ENCODE data around the gene SLC19A1. TPM values are rescaled to one million over a fixed set of nuclear protein-coding genes. Genes with fewer than 3 reads are reported as not detected.
A peak's percentile ranks its signal among the peaks of the same experiment; 100 is the strongest.

SLC19A1 gene
- total RNA-seq, 1 donor from 2014 or later: 28.2 TPM

GRCh38 chr21:45543371-45543709 lies 1.1 kb upstream of the SLC19A1 start:
- no peaks in the 10 kb centered on the region for H3K36me3 Mint-ChIP-seq
- peak overlapping the region; percentile 29 for H3K27ac Mint-ChIP-seq
- peaks cover 7% of the 10 kb centered on the region for H3K27me3 Mint-ChIP-seq
- no peak for DNase-seq (ENCODE audit: extremely low spot score, unreplicated experiment)
- peaks cover 11% of the 10 kb centered on the region for H3K4me1 Mint-ChIP-seq (ENCODE audit: unreplicated experiment)
- peak overlapping the region; percentile 84 for H3K4me3 Mint-ChIP-seq
- H3K9me3 Mint-ChIP-seq: no peaks in the 10 kb centered on the region
- TF ChIP-seq, protein P1, sequence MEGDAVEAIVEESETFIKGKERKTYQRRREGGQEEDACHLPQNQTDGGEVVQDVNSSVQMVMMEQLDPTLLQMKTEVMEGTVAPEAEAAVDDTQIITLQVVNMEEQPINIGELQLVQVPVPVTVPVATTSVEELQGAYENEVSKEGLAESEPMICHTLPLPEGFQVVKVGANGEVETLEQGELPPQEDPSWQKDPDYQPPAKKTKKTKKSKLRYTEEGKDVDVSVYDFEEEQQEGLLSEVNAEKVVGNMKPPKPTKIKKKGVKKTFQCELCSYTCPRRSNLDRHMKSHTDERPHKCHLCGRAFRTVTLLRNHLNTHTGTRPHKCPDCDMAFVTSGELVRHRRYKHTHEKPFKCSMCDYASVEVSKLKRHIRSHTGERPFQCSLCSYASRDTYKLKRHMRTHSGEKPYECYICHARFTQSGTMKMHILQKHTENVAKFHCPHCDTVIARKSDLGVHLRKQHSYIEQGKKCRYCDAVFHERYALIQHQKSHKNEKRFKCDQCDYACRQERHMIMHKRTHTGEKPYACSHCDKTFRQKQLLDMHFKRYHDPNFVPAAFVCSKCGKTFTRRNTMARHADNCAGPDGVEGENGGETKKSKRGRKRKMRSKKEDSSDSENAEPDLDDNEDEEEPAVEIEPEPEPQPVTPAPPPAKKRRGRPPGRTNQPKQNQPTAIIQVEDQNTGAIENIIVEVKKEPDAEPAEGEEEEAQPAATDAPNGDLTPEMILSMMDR (conservative IDR thresholded peaks at IDR 0.05): no peak

GRCh38 chr21:45542667-45543370 lies 579 bp upstream of the SLC19A1 start:
- H3K4me1 Mint-ChIP-seq (ENCODE audit: unreplicated experiment): peaks cover 9% of the 10 kb centered on the region
- peak; percentile 69 for DNase-seq (ENCODE audit: extremely low spot score, unreplicated experiment)
- no peaks in the 10 kb centered on the region for H3K36me3 Mint-ChIP-seq
- no peaks in the 10 kb centered on the region for H3K9me3 Mint-ChIP-seq
- TF ChIP-seq, protein P1 (conservative IDR thresholded peaks at IDR 0.05): no peak
- no peak overlapping the region for H3K27ac Mint-ChIP-seq
- H3K4me3 Mint-ChIP-seq: no peak overlapping the region
- peaks cover 5% of the 10 kb centered on the region for H3K27me3 Mint-ChIP-seq

- DNase-seq (ENCODE audit: extremely low spot score, unreplicated experiment): peak; percentile 73
- H3K4me3 Mint-ChIP-seq: peak overlapping the region; percentile 86
- peaks cover 4% of the 10 kb centered on the region for H3K4me1 Mint-ChIP-seq (ENCODE audit: unreplicated experiment)
- no peaks in the 10 kb centered on the region for H3K36me3 Mint-ChIP-seq
- TF ChIP-seq, protein P1 (conservative IDR thresholded peaks at IDR 0.05): no peak
- H3K9me3 Mint-ChIP-seq: no peaks in the 10 kb centered on the region
- H3K27me3 Mint-ChIP-seq: no peaks in the 10 kb centered on the region
- peak overlapping the region; percentile 34 for H3K27ac Mint-ChIP-seq
These were observed 810 bp downstream of the SLC19A1 start for GRCh38 chr21:45541221-45542039.

- TF ChIP-seq, protein P1 (conservative IDR thresholded peaks at IDR 0.05): no peak
- peaks cover 4% of the 10 kb centered on the region for H3K4me1 Mint-ChIP-seq (ENCODE audit: unreplicated experiment)
- H3K27me3 Mint-ChIP-seq: no peaks in the 10 kb centered on the region
- no peaks in the 10 kb centered on the region for H3K36me3 Mint-ChIP-seq
- no peaks in the 10 kb centered on the region for H3K9me3 Mint-ChIP-seq
- DNase-seq (ENCODE audit: extremely low spot score, unreplicated experiment): peak; percentile 55
- peak overlapping the region; percentile 34 for H3K27ac Mint-ChIP-seq
- H3K4me3 Mint-ChIP-seq: peak overlapping the region; percentile 86
These were observed 1.7 kb downstream of the SLC19A1 start for GRCh38 chr21:45540601-45540970.

DNA sequence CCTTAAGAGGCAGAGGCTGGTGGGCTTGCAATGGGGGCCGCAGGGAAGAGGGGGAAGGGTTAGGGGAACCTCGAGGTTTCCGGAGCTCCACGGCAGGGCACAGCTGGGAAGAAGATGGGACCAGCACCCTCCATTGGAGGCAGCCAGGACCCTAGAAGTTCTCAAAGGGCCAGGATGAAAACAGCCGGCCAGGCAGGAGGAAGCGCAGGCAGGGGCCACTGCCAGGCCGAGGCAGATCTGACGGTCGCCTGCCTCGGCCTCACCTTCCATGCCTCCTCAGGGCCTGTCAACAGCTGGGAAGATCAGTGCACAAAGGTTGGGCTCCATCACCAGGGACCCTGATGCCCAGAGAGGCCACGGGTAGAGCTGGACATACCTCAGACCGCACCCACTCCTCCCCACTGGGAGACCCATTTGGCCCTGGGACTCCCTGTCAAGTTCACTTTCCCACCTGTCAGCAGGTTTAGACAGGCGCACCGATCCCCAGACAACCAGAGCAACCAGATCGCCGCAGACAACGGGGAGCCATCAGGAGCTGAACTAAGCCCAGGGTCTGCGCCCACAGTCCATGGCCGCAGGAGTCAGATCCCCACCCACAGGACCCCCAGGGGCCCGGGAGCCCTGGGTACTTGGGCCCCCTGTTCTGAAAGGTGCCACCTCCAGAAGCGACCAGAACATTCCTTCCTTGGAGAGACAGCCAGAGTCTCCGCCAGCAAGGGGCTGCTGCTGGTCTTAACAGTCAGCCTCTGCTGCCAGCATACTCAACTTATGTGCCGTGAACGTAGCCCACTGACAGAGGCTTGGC lies 2.2 kb downstream of the SLC19A1 start:
- Mint-ChIP-seq H3K36me3 (no peaks in the 10 kb centered on the region), H3K27me3 (no peaks in the 10 kb centered on the region), H3K4me1 (ENCODE audit: unreplicated experiment) (peaks cover 4% of the 10 kb centered on the region), H3K9me3 (no peaks in the 10 kb centered on the region), H3K4me3 (peak overlapping the region; percentile 86), H3K27ac (no peak overlapping the region)
- peak; percentile 63 for DNase-seq (ENCODE audit: extremely low spot score, unreplicated experiment)
- TF ChIP-seq, protein P1 (conservative IDR thresholded peaks at IDR 0.05): no peak
